HG03135 (cell line): ENCODE measurements around the gene UBE3A.
"Not testable (repeated sequence)": the region's sequence is repeated elsewhere in the genome, so short reads cannot be mapped to it uniquely, and the experiment has no call there.

Experiments used
- ATAC-seq: cut with Tn5 transposase; IDR thresholded peaks from one replicate; pipeline ENCODE4 v1.9.1; 2021; ENCODE audit warnings: mild to moderate bottlenecking, moderate library complexity; ENCODE audit not compliant: unreplicated experiment

Gene UBE3A

GRCh38 chr15:25439369-25439836, 579 bp upstream of the UBE3A start:
- peak; percentile 9 for ATAC-seq

DNA sequence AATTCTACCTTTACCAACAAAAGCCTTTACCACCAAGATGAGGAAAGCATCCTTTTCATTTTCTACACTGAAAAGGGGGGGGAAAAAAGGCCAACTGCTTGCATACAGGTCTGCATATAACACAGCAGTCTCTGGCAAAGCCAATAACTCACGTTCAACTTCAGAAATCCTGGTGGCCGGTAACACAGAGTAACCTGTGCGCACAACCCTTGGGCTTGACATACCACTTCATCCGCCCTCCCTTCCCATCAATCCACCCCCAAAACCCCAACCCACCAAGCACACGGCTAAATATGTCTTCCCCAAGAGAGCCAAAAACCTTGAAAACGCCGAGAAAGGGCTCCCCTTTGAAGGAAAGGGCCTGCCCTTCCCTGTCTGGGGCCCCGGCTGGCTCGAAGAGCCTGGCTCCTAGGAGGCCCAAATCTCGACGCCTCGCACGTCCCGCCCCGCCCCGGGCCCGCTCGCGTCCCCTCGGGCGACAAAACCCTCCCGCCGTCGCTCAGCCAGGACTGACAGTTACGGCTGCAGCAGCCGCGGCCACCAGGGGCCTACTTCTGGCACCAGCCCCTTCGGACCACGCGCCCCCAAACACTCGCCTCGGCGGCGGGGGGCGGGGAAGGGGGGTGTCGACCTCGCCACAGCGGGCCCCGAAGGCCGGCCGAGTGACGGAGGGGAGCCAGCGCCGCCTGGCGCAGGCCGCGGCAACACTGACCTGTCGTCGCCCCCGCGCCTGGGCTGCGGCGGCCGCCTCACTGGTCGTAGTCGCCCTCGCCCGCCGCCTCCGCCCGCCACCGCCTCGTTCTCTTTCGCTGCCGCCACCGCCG, 835 bp downstream of the UBE3A start:
- ATAC-seq, result peak; percentile 44

DNA sequence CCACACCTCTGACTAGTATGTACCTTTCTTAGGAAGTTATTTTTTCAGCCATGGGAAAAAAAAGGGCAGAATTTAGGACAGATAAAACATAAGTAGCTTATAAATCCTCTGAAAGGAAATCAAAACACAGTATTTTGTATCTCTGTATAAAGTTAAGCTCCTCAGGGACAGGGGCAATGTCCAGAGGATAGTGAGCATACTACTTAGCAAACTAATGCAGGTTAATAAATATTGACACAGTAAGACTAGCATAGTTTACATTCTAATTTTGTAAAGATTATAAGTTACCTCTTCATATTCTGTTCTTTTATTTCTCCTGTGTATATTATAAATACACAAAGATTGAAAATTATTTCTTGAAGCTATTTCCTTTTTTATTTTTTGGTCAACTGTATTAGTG, 2.1 kb downstream of the UBE3A start:
- ATAC-seq, result no peak

- ATAC-seq, result no peak
Measured at GRCh38 chr15:25435474-25436243, 3.2 kb downstream of the UBE3A start.

- ATAC-seq, result no peak
Measured at GRCh38 chr15:25433118-25433865, 5.5 kb downstream of the UBE3A start.

DNA sequence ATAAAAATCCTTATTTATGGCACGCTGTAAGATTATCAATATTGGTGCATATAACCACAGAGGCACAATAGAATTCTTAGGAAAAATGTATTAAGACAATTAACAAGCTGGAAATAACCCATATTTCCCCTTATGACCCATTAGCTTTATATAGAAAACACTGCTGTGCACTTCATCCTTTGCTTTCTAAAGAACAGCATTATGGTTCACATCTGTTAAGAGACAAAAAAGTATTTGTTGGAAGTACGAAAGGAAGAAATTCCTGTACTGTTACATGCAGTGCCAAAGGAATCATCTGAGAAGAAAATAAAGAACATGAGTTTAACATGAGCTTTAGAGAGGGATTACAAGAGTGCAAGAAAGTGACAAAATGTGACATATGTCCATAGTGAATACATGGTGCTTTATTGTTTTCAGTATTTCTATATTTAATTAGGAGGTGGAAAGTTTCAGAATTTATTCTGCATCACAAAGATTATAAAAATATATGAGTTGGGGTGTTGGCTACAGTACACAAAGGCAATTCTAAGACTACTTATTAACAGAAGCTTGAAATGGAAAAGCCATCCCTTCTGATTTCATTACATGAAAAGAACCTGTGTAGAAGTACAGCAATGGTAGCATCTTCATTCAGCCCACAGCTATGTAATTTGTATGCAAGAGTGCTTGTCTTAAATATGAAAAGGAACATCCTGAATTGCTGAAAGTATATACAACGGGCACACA, 6.8 kb downstream of the UBE3A start:
- no peak for ATAC-seq

GRCh38 chr15:25427861-25428260, 11.0 kb downstream of the UBE3A start:
- no peak for ATAC-seq

DNA sequence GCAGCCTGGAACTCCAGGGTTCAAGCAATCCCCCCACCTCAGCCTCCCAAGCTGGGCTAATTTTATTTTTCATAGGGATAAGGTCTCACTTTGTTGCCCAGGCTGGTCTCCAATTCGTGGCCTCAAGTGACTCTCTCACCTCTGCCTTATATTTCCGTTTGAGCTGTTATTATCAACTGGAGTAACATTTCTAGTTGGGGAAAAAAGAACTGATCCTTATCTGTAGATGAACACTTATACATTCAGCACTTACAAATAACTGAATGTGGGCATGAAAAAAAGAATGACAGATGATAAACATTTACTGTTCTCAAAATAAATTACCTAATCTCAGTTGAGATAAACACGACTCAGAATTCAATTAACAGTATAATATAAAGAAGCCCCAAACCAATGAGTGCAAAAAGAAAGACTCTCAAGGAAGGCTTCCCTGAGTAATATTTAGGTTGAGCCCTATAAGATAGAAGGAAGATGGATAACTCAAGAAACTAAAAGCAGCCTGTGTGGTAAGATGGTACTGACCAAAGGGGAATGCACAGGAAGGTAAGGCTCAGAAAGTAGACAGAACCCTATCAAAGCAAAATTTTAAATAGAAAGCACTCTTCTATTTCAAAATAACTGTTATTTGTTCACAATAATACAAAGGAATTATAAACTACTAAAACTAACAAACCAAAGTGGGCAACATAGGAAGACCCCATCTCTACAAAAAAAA, 11.8 kb downstream of the UBE3A start:
- no peak for ATAC-seq

- ATAC-seq, result no peak
Measured at GRCh38 chr15:25424073-25424472, 14.8 kb downstream of the UBE3A start.

DNA sequence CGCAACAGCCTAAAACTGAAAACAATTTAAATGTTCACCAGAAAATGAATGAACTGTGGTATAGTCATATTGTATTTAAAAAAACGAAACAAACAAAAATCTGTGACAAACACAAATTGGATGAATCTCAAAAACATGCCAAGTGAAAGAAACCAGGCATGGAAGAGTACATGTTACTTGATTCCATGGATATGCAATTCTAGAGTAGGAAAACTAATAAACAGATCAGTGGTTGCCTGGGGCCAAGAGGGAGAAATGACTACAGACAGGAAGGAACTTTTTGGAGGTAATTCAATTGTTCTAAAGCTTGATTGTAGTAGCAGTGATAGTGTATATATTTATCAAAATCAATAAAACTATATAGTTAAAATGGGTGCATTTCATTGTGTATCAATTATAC, 16.8 kb downstream of the UBE3A start:
- ATAC-seq, result no peak

DNA sequence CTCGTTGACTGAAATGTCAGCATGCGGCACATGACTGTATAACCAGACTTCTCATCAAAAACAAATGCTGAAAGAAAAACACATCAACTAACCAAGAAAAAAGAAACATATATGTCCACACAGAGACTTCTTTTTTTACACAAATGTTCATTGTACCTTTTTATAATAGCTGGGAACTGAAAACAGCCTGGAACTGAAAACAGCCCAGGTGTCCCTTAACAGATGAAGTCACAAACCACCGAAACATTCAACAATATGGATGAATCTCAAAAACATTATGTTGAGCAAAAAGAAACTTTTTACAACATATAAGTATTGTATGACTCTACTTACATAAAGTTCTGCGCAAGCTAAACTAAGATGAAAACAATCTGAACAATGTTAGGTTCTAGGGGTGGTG, 20.6 kb downstream of the UBE3A start:
- ATAC-seq, result no peak

GRCh38 chr15:25417604-25418003, 21.2 kb downstream of the UBE3A start:
- ATAC-seq, result no peak

GRCh38 chr15:25416693-25417092, 22.1 kb downstream of the UBE3A start:
- peak; percentile 52 for ATAC-seq

DNA sequence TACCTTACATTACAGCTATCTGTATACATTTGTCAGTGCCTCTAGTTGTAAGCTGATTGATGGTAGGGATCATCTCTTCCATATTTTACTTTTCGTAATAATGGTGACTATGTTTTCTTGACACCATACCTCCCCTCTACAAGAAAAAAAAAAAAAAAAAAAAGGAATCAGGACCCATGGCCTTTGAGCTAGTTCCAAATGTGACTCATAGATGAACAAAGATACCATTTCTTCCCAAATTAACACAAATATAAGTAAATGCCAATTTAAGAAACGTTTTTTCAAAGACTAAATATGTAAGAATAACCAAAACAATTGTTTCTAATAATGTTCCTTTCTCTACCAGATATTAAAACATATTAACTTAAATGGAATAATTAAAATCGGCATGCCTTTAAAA, 23.1 kb downstream of the UBE3A start:
- no peak for ATAC-seq

DNA sequence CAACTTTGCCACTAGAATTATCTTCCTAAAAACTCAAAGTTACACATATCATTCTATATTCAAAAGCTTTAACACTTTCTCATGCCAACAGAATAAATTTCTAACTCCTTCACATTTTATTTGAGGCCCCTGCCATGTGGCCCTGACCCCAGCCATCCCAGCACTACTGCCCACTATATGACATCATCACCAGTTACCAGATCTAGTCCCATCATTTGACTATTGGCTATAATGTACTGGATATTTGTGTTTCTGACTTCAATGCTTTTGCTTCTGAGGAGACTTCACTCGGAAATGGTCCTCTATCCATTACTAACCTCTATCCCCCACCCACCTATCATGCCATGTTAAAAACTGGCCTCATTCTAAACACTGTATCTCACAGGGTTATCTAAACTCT, 23.6 kb downstream of the UBE3A start:
- no peak for ATAC-seq

GRCh38 chr15:25410649-25411048, 28.2 kb downstream of the UBE3A start:
- no peak for ATAC-seq

DNA sequence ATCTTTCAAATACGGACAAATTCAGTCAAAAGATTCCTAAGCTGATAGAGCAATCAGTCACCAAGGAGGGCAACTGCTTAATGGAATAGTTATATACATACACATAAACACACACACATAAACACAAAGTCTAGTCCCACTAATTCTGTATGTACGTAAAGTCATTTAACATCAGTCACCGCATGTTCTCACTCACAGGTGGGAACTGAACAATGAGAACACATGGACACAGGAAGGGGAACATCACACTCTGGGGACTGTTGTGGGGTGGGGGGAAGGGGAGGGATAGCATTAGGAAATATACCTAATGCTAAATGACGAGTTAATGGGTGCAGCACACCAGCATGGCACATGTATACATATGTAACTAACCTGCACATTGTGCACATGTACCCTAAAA, 29.1 kb downstream of the UBE3A start:
- ATAC-seq, result not testable (repeated sequence)

DNA sequence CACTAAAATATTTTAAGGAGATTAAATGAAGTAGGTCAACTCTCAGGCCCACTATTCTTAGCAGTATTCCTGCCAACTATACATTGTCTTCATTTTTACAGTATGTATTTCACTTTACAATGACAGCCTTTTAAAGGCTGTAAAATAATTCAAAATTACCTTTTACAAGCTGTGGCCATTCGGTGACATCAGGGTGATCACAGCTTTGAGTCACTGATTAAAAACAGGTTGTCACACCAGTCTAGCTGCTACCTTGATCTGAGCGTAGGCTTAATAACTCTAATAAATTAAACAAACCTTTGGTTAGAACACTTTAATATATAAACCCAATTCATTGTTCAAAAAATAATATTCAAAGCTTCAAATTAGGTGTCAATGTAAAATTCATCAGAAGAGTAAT, 29.9 kb downstream of the UBE3A start:
- no peak for ATAC-seq

- ATAC-seq, result no peak
Measured at GRCh38 chr15:25408428-25408827, 30.4 kb downstream of the UBE3A start.

GRCh38 chr15:25407950-25408349, 30.9 kb downstream of the UBE3A start:
- ATAC-seq, result no peak
